Brain microvascular endothelial cell (primary cell): ENCODE measurements around the gene KLC1.

ENCODE experiments used
- DNase-seq: peaks from one replicate; pipeline ENCODE4 v3.0.0-alpha.2; 2020
- H3K27ac ChIP-seq: fragments of 250-450 bp; sonication (Bioruptor Pico); 2 replicates; pipeline ENCODE4 v1.5.1; 2020; ENCODE audit warnings: mild to moderate bottlenecking, moderate library complexity
- H3K27me3 ChIP-seq: fragments of 250-450 bp; sonication (Bioruptor Pico); replicated peaks from 2 replicates; pipeline ENCODE4 v1.5.1; 2020; ENCODE audit warnings: mild to moderate bottlenecking
- H3K36me3 ChIP-seq: fragments of 250-450 bp; sonication (Bioruptor Pico); replicated peaks from 2 replicates; pipeline ENCODE4 v1.5.1; 2020; ENCODE audit warnings: mild to moderate bottlenecking
- H3K4me3 ChIP-seq: 2 replicates; pipeline ENCODE4 v1.5.1; 2011; ENCODE audit warnings: low read depth, mild to moderate bottlenecking, control low read depth, low read length, moderate library complexity
- CTCF ChIP-seq: IDR thresholded peaks from 2 replicates; pipeline ENCODE4 v1.5.1; 2011; ENCODE audit warnings: low read depth, mild to moderate bottlenecking, moderate library complexity, low read length, control low read depth, inconsistent platforms; ENCODE audit errors: missing control alignments
- in situ Hi-C: cut with HindIII; loops from 2 replicates; pipeline ENCODE4 v1.10.0; 2017; ENCODE audit warnings: low sequenced_read_pairs, low pct_ligation_motif_present

The KLC1 gene

GRCh38 chr14:103676881-103677675 is 48.1 kb downstream of the KLC1 start:
- no peak overlapping the region for H3K4me3 ChIP-seq
- no peak for TF ChIP-seq CTCF
- H3K27me3 ChIP-seq, result no peaks in the 10 kb centered on the region
- in situ Hi-C loops, result no loop called here
- DNase-seq, result no peak
- no peak overlapping the region for H3K27ac ChIP-seq
- H3K36me3 ChIP-seq, result peaks cover 89% of the 10 kb centered on the region

DNA sequence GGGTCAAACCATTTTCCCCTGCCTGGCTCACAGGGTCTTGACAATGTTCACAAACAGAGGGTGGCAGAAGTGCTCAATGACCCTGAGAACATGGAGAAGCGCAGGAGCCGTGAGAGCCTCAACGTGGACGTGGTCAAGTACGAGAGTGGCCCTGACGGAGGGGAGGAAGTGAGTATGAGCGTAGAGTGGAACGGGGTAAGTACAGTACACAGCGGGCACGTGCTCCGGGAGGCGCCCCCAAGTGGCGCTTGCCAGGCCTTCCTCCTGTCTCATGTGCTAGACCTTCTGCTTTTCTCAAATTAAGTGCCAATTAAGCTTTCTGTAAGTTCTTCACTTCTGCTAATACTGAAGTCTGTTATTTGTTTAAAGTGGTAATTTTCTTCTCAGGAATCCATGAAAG is 50.3 kb downstream of the KLC1 start:
- DNase-seq, result peak; percentile 17
- Histone ChIP-seq H3K36me3 (peaks cover 88% of the 10 kb centered on the region), H3K4me3 (no peak overlapping the region), H3K27me3 (no peaks in the 10 kb centered on the region), H3K27ac (no peak overlapping the region)
- in situ Hi-C loops, result no loop called here
- TF ChIP-seq CTCF, result peak; percentile 74

- Histone ChIP-seq H3K4me3 (no peak overlapping the region), H3K36me3 (peaks cover 87% of the 10 kb centered on the region), H3K27ac (no peak overlapping the region), H3K27me3 (no peaks in the 10 kb centered on the region)
- no peak for TF ChIP-seq CTCF
- in situ Hi-C loops, result no loop called here
- no peak for DNase-seq
These were observed 51.6 kb downstream of the KLC1 start for GRCh38 chr14:103680491-103681231.

DNA sequence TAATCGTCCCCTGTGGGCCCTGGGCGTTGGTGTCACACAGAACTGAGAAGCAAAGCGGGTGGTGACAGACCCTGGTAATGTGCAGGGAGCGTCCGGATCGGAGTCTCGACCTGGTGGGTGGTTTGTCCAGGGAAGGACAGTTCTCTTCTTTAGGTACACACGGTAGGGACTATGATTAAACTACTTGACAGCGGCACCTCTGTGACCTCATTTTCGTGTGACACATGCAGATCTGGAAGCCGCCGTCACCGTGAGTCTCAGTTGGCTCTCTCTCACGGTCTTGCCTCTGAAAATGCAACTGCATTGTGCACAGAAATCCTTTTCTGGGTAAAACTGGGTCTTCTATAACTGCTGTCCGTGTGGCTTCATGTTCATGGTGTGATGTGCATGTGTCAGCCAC is 54.1 kb downstream of the KLC1 start:
- no peak for TF ChIP-seq CTCF
- DNase-seq, result no peak
- H3K27ac ChIP-seq, result no peak overlapping the region
- H3K27me3 ChIP-seq, result no peaks in the 10 kb centered on the region
- H3K4me3 ChIP-seq, result no peak overlapping the region
- in situ Hi-C loops, result no loop called here
- peaks cover 77% of the 10 kb centered on the region for H3K36me3 ChIP-seq

DNA sequence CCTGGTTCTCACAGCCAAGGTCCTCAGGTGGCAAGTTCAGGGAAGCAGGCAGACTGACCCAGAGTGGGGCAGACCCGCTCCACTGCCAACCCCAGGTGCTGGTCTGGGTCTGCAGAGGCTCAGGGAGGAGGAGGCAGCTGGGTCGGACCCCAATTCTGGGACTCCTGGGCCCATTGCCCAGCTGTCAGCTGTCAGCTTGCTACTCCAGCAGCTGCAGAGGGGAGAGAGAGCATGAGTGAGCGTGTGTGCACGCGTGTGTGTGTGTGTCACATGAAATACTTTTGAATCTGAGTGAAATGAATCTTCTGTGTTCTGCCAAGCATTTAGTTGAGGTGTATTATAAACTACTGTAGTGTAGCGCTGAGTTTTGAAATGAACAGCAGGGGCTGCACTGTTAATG is 55.5 kb downstream of the KLC1 start:
- no peak overlapping the region for H3K4me3 ChIP-seq
- H3K36me3 ChIP-seq, result peaks cover 76% of the 10 kb centered on the region
- H3K27me3 ChIP-seq, result no peaks in the 10 kb centered on the region
- no peak for DNase-seq
- no peak for TF ChIP-seq CTCF
- no peak overlapping the region for H3K27ac ChIP-seq
- in situ Hi-C loops, result no loop called here
